ENCODE data around the gene CCNY. TPM values are rescaled to one million over a fixed set of nuclear protein-coding genes. Genes with fewer than 3 reads are reported as not detected.

Gene CCNY
- total RNA-seq, 2 experiments from 2014 or later = 31.2 to 32.1 TPM

GRCh38 chr10:35595106-35595505 is 258.8 kb downstream of the CCNY start:
- CTCF ChIA-PET = no interaction called here
- H3K27ac Mint-ChIP-seq = no peak overlapping the region
- peaks cover 7% of the 10 kb centered on the region for H3K27me3 Mint-ChIP-seq (ENCODE audit: low read depth)
- no peaks in the 10 kb centered on the region for H3K4me1 Mint-ChIP-seq (ENCODE audit: low read depth)
- intact Hi-C loops (cut with micrococcal nuclease) = no loop called here
- H3K9me3 Mint-ChIP-seq = peaks cover 2% of the 10 kb centered on the region
- H3K36me3 Mint-ChIP-seq (ENCODE audit: low read depth) = no peaks in the 10 kb centered on the region
- DNase-seq = no peak
- no peak overlapping the region for H3K4me3 Mint-ChIP-seq

DNA sequence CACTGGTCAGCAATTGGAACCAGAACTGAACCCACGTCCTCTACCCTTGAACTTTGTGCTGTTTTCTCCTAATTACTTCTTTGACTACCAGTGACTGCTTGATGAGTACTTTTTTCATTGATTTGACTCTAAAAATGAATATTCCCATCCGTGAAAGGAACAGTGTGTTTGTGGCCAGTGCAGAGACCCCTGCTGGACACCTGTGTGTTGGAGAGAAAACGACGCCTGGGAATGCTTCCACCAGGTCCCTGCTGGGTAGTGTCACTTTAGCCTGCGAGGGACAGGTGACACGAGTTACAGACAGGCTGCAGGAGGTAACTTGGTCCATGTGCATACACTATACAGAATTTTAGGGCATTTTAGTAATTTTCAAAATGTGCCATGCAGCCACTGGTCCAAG is 262.1 kb downstream of the CCNY start:
- H3K27ac Mint-ChIP-seq = no peak overlapping the region
- no peaks in the 10 kb centered on the region for H3K4me1 Mint-ChIP-seq (ENCODE audit: low read depth)
- no peak overlapping the region for H3K4me3 Mint-ChIP-seq
- DNase-seq = no peak
- H3K9me3 Mint-ChIP-seq = peaks cover 2% of the 10 kb centered on the region
- intact Hi-C loops (cut with micrococcal nuclease) = no loop called here
- CTCF ChIA-PET = no interaction called here
- H3K27me3 Mint-ChIP-seq (ENCODE audit: low read depth) = peaks cover 18% of the 10 kb centered on the region
- H3K36me3 Mint-ChIP-seq (ENCODE audit: low read depth) = no peaks in the 10 kb centered on the region

- CTCF ChIA-PET = interaction anchor here (1.1 kb wide), 1 partner anchor 36 kb away, joined by 3 read pairs; no protein-coding TSS in a partner anchor
- intact Hi-C loops (cut with micrococcal nuclease) = no loop called here
- peaks cover 22% of the 10 kb centered on the region for H3K27me3 Mint-ChIP-seq (ENCODE audit: low read depth)
- DNase-seq = no peak
- H3K27ac Mint-ChIP-seq = no peak overlapping the region
- no peak overlapping the region for H3K4me3 Mint-ChIP-seq
- H3K36me3 Mint-ChIP-seq (ENCODE audit: low read depth) = no peaks in the 10 kb centered on the region
- peaks cover 2% of the 10 kb centered on the region for H3K9me3 Mint-ChIP-seq
- no peaks in the 10 kb centered on the region for H3K4me1 Mint-ChIP-seq (ENCODE audit: low read depth)
Observed at GRCh38 chr10:35600193-35600592, 263.9 kb downstream of the CCNY start.

DNA sequence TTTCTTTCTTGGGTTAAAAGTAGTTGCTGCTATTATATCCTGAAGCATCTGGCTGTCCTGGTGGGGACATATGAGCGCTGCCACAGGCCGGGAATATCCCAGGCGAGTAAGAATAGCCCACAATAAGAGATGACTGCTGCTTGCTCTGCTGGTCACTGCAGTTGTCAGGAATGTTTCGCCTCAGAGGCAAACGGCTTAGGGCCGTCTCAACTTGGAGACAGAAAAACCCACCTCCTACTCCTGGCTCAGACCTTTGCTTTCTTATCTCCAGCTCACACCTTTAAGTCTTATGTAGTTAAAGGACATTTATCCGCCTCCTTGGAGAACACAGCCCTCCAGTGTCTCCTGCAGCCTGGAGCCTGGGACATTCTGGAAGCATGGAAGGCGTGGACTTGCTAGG is 268.9 kb downstream of the CCNY start, which contains the start of gene GJD4:
GJD4 (plus strand) TSS at position 151 of the 400 bp plus-strand sequence; CDS start at position 378, 227 bp downstream.
- Mint-ChIP-seq H3K4me1 (ENCODE audit: low read depth) (peaks cover 3% of the 10 kb centered on the region), H3K27me3 (ENCODE audit: low read depth) (peaks cover 41% of the 10 kb centered on the region), H3K4me3 (no peak within 1 kb of the TSS), H3K27ac (no peak within 1 kb of the TSS), H3K9me3 (peaks cover 5% of the 10 kb centered on the region), H3K36me3 (ENCODE audit: low read depth) (no peaks in the 10 kb centered on the region)
- CTCF ChIA-PET = no interaction called here
- no peak for DNase-seq
- intact Hi-C loops (cut with micrococcal nuclease) = no loop called here

DNA sequence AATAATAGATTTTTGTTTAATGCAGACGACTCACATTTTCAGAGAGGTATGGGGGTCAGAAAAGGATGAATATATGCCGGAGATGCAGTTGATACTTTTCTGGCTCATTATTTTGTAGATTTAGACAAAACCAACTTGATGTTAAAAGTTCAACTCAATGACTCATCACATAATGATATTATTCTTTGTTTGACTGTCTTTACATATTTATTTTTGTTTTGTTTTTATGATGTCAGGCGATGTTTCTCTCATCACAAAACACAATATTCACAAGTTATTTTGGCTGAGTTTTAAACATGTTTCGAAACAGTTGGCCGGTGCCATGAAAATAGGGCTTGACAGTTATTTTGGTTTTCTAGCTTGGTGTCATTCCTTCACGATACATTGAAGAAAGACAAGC is 270.1 kb downstream of the CCNY start:
- H3K36me3 Mint-ChIP-seq (ENCODE audit: low read depth) = no peaks in the 10 kb centered on the region
- H3K27ac Mint-ChIP-seq = no peak overlapping the region
- intact Hi-C loops (cut with micrococcal nuclease) = no loop called here
- peaks cover 38% of the 10 kb centered on the region for H3K27me3 Mint-ChIP-seq (ENCODE audit: low read depth)
- H3K4me1 Mint-ChIP-seq (ENCODE audit: low read depth) = peaks cover 3% of the 10 kb centered on the region
- CTCF ChIA-PET = no interaction called here
- DNase-seq = no peak
- H3K9me3 Mint-ChIP-seq = peaks cover 4% of the 10 kb centered on the region
- H3K4me3 Mint-ChIP-seq = no peak overlapping the region

- Mint-ChIP-seq H3K9me3 (peaks cover 4% of the 10 kb centered on the region), H3K36me3 (ENCODE audit: low read depth) (no peaks in the 10 kb centered on the region), H3K4me3 (peak overlapping the region; percentile 57), H3K4me1 (ENCODE audit: low read depth) (peaks cover 3% of the 10 kb centered on the region), H3K27me3 (ENCODE audit: low read depth) (peaks cover 41% of the 10 kb centered on the region), H3K27ac (no peak overlapping the region)
- CTCF ChIA-PET = no interaction called here
- peak; percentile 22 for DNase-seq
- intact Hi-C loops (cut with micrococcal nuclease) = no loop called here
Observed at GRCh38 chr10:35607475-35608327, 271.4 kb downstream of the CCNY start.

GRCh38 chr10:35608328-35608672 is 272.0 kb downstream of the CCNY start:
- H3K27ac Mint-ChIP-seq = no peak overlapping the region
- no peak for DNase-seq
- intact Hi-C loops (cut with micrococcal nuclease) = no loop called here
- H3K27me3 Mint-ChIP-seq (ENCODE audit: low read depth) = peaks cover 41% of the 10 kb centered on the region
- H3K36me3 Mint-ChIP-seq (ENCODE audit: low read depth) = no peaks in the 10 kb centered on the region
- CTCF ChIA-PET = interaction anchor here (0.9 kb wide), 1 partner anchor 369 kb away, joined by 4 read pairs; no protein-coding TSS in a partner anchor
- H3K4me1 Mint-ChIP-seq (ENCODE audit: low read depth) = peaks cover 3% of the 10 kb centered on the region
- H3K9me3 Mint-ChIP-seq = peaks cover 4% of the 10 kb centered on the region
- H3K4me3 Mint-ChIP-seq = peak overlapping the region; percentile 57

GRCh38 chr10:35611750-35612149 is 275.4 kb downstream of the CCNY start:
- no peak for DNase-seq
- Mint-ChIP-seq H3K36me3 (ENCODE audit: low read depth) (no peaks in the 10 kb centered on the region), H3K9me3 (peaks cover 4% of the 10 kb centered on the region), H3K27ac (no peak overlapping the region), H3K4me3 (no peak overlapping the region), H3K4me1 (ENCODE audit: low read depth) (peaks cover 3% of the 10 kb centered on the region), H3K27me3 (ENCODE audit: low read depth) (peaks cover 36% of the 10 kb centered on the region)
- intact Hi-C loops (cut with micrococcal nuclease) = no loop called here
- CTCF ChIA-PET = interaction anchor here (0.9 kb wide), 1 partner anchor 24 kb away, joined by 4 read pairs; no protein-coding TSS in a partner anchor

DNA sequence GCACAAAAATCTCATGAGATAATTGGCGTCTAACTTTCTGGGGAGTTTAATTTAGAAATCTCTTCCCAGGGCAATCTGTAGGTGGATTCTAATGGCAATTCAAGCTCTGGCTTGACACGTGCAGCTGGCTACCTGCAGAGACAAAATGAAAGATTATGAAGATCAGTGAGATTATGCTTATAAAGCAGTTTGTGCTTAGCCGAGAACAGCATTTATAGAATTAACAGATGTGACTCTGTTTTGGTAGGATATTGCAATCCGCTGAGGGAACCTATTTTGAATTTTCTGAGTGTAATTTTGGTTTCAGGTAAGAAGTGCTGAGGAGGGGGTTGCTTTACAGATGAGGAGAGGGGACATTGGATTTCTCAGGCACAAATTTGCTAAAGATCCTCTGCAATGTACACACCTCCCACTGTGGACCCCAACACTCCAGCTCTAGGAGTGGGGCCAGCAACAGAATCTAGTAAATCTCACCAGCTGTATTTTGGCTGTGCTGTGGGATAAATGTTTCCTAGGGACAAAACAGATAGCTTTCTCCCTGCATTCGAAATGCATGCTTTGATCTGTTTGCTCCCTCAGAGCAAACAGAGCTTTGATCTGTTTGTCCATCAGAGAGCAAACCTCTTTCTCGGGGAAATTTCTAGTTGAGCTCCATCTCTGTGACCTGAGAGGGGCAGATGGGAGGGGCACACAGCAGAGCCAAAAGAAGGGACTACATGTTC is 276.2 kb downstream of the CCNY start:
- no peak for DNase-seq
- CTCF ChIA-PET = interaction anchor here (0.6 to 1.3 kb wide), 2 partner anchors 23 to 376 kb away, joined by 3 to 5 read pairs; no protein-coding TSS in a partner anchor
- Mint-ChIP-seq H3K36me3 (ENCODE audit: low read depth) (no peaks in the 10 kb centered on the region), H3K4me1 (ENCODE audit: low read depth) (peaks cover under 1% of the 10 kb centered on the region), H3K27ac (no peak overlapping the region), H3K4me3 (no peak overlapping the region), H3K27me3 (ENCODE audit: low read depth) (peaks cover 29% of the 10 kb centered on the region), H3K9me3 (peaks cover 4% of the 10 kb centered on the region)
- intact Hi-C loops (cut with micrococcal nuclease) = no loop called here

GRCh38 chr10:35613107-35613440 is 276.8 kb downstream of the CCNY start:
- no peak overlapping the region for H3K27ac Mint-ChIP-seq
- H3K36me3 Mint-ChIP-seq (ENCODE audit: low read depth) = no peaks in the 10 kb centered on the region
- H3K4me3 Mint-ChIP-seq = no peak overlapping the region
- DNase-seq = no peak
- H3K9me3 Mint-ChIP-seq = peaks cover 4% of the 10 kb centered on the region
- intact Hi-C loops (cut with micrococcal nuclease) = no loop called here
- CTCF ChIA-PET = interaction anchor here (1.3 kb wide), 1 partner anchor 22 kb away, joined by 5 read pairs; no protein-coding TSS in a partner anchor
- peaks cover 28% of the 10 kb centered on the region for H3K27me3 Mint-ChIP-seq (ENCODE audit: low read depth)
- H3K4me1 Mint-ChIP-seq (ENCODE audit: low read depth) = no peaks in the 10 kb centered on the region

- CTCF ChIA-PET = interaction anchor here (1.3 kb wide), 1 partner anchor 22 kb away, joined by 5 read pairs; no protein-coding TSS in a partner anchor
- H3K27ac Mint-ChIP-seq = no peak overlapping the region
- H3K27me3 Mint-ChIP-seq (ENCODE audit: low read depth) = peaks cover 28% of the 10 kb centered on the region
- no peaks in the 10 kb centered on the region for H3K36me3 Mint-ChIP-seq (ENCODE audit: low read depth)
- H3K4me3 Mint-ChIP-seq = no peak overlapping the region
- DNase-seq = no peak
- H3K9me3 Mint-ChIP-seq = peaks cover 4% of the 10 kb centered on the region
- intact Hi-C loops (cut with micrococcal nuclease) = no loop called here
- H3K4me1 Mint-ChIP-seq (ENCODE audit: low read depth) = no peaks in the 10 kb centered on the region
Observed at GRCh38 chr10:35613597-35614226, 277.4 kb downstream of the CCNY start.

DNA sequence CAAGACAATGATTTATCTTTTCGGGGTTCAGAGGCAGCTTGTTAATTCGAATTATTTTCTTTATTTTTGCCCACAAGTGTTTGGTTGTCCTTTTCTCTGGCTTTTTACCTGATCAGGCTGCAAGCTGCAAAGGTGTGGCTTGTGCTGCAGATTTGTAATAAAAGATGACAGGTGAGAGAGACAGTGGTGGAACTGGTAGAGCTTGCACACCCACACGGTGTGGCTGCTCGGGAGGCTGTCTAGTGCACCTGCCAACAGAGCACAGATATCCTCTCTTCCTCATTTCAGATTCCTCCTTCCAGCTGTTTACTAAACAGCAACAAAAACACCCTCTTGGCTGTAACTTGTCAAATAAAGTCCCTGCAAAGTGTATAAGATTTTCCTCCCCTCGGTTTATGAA is 278.0 kb downstream of the CCNY start:
- Mint-ChIP-seq H3K27ac (no peak overlapping the region), H3K9me3 (peaks cover 5% of the 10 kb centered on the region), H3K4me3 (no peak overlapping the region), H3K27me3 (ENCODE audit: low read depth) (peaks cover 25% of the 10 kb centered on the region), H3K36me3 (ENCODE audit: low read depth) (no peaks in the 10 kb centered on the region), H3K4me1 (ENCODE audit: low read depth) (no peaks in the 10 kb centered on the region)
- no peak for DNase-seq
- CTCF ChIA-PET = interaction anchor here (0.7 kb wide), 1 partner anchor 56 kb away, joined by 3 read pairs; no protein-coding TSS in a partner anchor
- intact Hi-C loops (cut with micrococcal nuclease) = no loop called here
